HEK293T (cell line): Measurements from ENCODE around the gene CCNYL1.

Source experiments
- CTBP1 ChIP-seq: fragments of 450-650 bp; IDR thresholded peaks from 2 replicates; pipeline ENCODE4 v1.6.1; 2016; ENCODE audit warnings: borderline replicate concordance
- FOXA1 ChIP-seq: fragments of 450-650 bp; IDR thresholded peaks from 2 replicates; pipeline ENCODE4 v1.6.1; 2016; ENCODE audit warnings: mild to moderate bottlenecking
- SP1 ChIP-seq: fragments of 450-650 bp; IDR thresholded peaks from 2 replicates; pipeline ENCODE4 v1.6.1; 2017

- TF ChIP-seq SP1 (no peak), CTBP1 (no peak), FOXA1 (no peak)
Observed at GRCh38 chr2:207731138-207731537, 19.7 kb downstream of the CCNYL1 start.
